K562 (cell line): ENCODE data around the gene ACOT13. TPM values are rescaled to one million over a fixed set of nuclear protein-coding genes. Genes with fewer than 3 reads are reported as not detected.

Experiments
- CEBPB ChIP-seq: fragments of 450-650 bp; IDR thresholded peaks from 2 replicates; pipeline ENCODE4 v1.6.1; 2016; ENCODE audit warnings: missing genetic modification characterization, missing compliant biosample characterization
- ELF1 ChIP-seq: fragments of 200-800 bp; sonication (Bioruptor generic); IDR thresholded peaks from 2 replicates; pipeline ENCODE4 v1.6.1; 2016; ENCODE audit warnings: missing genetic modification characterization, missing compliant biosample characterization
- KHSRP ChIP-seq: fragments of 450-650 bp; IDR thresholded peaks from 2 replicates; pipeline ENCODE4 v1.6.1; 2017
- KLF6 ChIP-seq: fragments of 250-450 bp; sonication (Bioruptor Pico); IDR thresholded peaks from 2 replicates; pipeline ENCODE4 v1.4.0; 2020; ENCODE audit warnings: mild to moderate bottlenecking, moderate library complexity, borderline replicate concordance
- NCOA2 ChIP-seq, 2 experiments: fragments of 450-650 bp; IDR thresholded peaks; 2 replicates each; pipeline ENCODE4 v1.6.1; 2018; ENCODE audit warnings: mild to moderate bottlenecking in 2 of 2, moderate library complexity in 1 of 2; ENCODE audit not compliant: partially characterized antibody in 2 of 2
- NCOR1 ChIP-seq: fragments of 450-650 bp; IDR thresholded peaks from 2 replicates; pipeline ENCODE4 v1.6.1; 2016; ENCODE audit warnings: mild to moderate bottlenecking, moderate library complexity
- SMAD1 ChIP-seq: fragments of 150-350 bp; IDR thresholded peaks from 2 replicates; pipeline ENCODE4 v1.6.1; 2014; ENCODE audit warnings: low read length, low read depth; ENCODE audit not compliant: partially characterized antibody
- ZBTB8A ChIP-seq: fragments of 450-650 bp; IDR thresholded peaks from 2 replicates; pipeline ENCODE4 v1.6.1; 2018; ENCODE audit warnings: mild to moderate bottlenecking, moderate library complexity; ENCODE audit not compliant: partially characterized antibody
- ZNF445 ChIP-seq: fragments of 250-450 bp; sonication (Bioruptor Pico); IDR thresholded peaks from 2 replicates; pipeline ENCODE4 v1.4.0; 2020; ENCODE audit warnings: low read depth, mild to moderate bottlenecking, moderate library complexity
- polyA plus RNA-seq, 8 experiments: library from polyadenylated mRNA; depleted of rRNA in 4 of 8; stranded (reverse) in 5 of 8; unstranded in 3 of 8; fragments of >200 nt; fragmentation: Nextera tagmentation in 2 of 8; fragmentation: Illumina TruSeq in 1 of 8; extraction: Ambion mirVana in 2 of 8; extraction: Trizol in 1 of 8; gene quantifications; 2 replicates each; pipeline versions ENCODE4 v1.2.1 to v1.2.3, GENCODE V29; 2011 to 2014; ENCODE audit warnings: inconsistent platforms in 1 of 8, missing spikeins in 1 of 8
- total RNA-seq, 7 experiments: library from RNA; depleted of rRNA in 6 of 7; stranded (reverse); fragments of >200 nt in 6 of 7; fragmentation: Illumina TruSeq in 2 of 7; extraction: Trizol in 2 of 7; gene quantifications; 2 replicates each; pipeline versions ENCODE4 v1.2.1 to v1.2.3, GENCODE V29; 2011 to 2021; ENCODE audit warnings: low replicate concordance in 1 of 7
- TF ChIP-seq, protein P1 (sequence below): fragments of 450-650 bp; IDR thresholded peaks from 2 replicates; pipeline ENCODE4 v1.6.1; 2016; ENCODE audit warnings: mild to moderate bottlenecking, moderate library complexity
- TF ChIP-seq, protein P2 (sequence below): fragments of 250-450 bp; sonication (Bioruptor Pico); IDR thresholded peaks from 2 replicates; pipeline ENCODE4 v1.8.0; 2022; ENCODE audit warnings: moderate library complexity, mild to moderate bottlenecking, inconsistent platforms
- TF ChIP-seq, protein P3 (sequence below): fragments of 450-650 bp; formaldehyde crosslinking; IDR thresholded peaks from 2 replicates; pipeline ENCODE4 v1.4.0; 2022; ENCODE audit warnings: missing genetic modification characterization

Gene ACOT13
- total and polyA plus RNA-seq, 9 of the 15 experiments (the other 6 are each of a cell fraction or from before 2014, with no cell fraction given): 14.1 to 129 (median 65.7) TPM

DNA sequence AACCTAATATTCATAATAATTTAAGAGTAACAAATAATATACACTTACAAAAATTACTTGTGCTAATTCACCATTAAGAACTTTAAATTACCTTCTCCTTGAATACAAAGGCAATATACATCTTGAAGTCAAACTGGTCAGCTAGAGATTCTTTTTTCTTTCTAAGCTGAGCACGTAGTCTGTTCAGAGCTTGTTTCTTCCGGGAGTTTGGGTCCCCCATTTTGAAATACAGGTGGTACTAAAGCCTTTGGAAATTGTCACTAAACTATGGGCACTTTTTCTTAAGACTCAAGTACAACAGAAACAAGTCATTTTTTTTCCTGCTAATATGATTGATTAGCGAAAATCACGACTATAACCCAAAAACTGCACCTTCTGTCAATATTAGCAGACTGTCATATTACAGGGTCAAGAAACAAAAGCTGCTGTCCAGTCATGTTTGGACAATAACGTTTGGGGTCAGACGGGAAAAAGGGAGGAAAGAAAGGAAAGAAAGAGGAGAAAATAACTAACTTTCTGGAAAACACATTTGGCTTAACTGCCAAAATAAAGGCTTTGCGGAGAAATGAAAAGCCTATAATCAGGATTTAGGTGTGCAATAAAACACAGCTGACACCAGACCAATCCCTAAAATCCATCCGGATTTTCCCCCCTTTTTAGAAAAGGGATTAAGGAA lies 51.7 kb downstream of the ACOT13 start (continued):
- TF ChIP-seq, protein P1, sequence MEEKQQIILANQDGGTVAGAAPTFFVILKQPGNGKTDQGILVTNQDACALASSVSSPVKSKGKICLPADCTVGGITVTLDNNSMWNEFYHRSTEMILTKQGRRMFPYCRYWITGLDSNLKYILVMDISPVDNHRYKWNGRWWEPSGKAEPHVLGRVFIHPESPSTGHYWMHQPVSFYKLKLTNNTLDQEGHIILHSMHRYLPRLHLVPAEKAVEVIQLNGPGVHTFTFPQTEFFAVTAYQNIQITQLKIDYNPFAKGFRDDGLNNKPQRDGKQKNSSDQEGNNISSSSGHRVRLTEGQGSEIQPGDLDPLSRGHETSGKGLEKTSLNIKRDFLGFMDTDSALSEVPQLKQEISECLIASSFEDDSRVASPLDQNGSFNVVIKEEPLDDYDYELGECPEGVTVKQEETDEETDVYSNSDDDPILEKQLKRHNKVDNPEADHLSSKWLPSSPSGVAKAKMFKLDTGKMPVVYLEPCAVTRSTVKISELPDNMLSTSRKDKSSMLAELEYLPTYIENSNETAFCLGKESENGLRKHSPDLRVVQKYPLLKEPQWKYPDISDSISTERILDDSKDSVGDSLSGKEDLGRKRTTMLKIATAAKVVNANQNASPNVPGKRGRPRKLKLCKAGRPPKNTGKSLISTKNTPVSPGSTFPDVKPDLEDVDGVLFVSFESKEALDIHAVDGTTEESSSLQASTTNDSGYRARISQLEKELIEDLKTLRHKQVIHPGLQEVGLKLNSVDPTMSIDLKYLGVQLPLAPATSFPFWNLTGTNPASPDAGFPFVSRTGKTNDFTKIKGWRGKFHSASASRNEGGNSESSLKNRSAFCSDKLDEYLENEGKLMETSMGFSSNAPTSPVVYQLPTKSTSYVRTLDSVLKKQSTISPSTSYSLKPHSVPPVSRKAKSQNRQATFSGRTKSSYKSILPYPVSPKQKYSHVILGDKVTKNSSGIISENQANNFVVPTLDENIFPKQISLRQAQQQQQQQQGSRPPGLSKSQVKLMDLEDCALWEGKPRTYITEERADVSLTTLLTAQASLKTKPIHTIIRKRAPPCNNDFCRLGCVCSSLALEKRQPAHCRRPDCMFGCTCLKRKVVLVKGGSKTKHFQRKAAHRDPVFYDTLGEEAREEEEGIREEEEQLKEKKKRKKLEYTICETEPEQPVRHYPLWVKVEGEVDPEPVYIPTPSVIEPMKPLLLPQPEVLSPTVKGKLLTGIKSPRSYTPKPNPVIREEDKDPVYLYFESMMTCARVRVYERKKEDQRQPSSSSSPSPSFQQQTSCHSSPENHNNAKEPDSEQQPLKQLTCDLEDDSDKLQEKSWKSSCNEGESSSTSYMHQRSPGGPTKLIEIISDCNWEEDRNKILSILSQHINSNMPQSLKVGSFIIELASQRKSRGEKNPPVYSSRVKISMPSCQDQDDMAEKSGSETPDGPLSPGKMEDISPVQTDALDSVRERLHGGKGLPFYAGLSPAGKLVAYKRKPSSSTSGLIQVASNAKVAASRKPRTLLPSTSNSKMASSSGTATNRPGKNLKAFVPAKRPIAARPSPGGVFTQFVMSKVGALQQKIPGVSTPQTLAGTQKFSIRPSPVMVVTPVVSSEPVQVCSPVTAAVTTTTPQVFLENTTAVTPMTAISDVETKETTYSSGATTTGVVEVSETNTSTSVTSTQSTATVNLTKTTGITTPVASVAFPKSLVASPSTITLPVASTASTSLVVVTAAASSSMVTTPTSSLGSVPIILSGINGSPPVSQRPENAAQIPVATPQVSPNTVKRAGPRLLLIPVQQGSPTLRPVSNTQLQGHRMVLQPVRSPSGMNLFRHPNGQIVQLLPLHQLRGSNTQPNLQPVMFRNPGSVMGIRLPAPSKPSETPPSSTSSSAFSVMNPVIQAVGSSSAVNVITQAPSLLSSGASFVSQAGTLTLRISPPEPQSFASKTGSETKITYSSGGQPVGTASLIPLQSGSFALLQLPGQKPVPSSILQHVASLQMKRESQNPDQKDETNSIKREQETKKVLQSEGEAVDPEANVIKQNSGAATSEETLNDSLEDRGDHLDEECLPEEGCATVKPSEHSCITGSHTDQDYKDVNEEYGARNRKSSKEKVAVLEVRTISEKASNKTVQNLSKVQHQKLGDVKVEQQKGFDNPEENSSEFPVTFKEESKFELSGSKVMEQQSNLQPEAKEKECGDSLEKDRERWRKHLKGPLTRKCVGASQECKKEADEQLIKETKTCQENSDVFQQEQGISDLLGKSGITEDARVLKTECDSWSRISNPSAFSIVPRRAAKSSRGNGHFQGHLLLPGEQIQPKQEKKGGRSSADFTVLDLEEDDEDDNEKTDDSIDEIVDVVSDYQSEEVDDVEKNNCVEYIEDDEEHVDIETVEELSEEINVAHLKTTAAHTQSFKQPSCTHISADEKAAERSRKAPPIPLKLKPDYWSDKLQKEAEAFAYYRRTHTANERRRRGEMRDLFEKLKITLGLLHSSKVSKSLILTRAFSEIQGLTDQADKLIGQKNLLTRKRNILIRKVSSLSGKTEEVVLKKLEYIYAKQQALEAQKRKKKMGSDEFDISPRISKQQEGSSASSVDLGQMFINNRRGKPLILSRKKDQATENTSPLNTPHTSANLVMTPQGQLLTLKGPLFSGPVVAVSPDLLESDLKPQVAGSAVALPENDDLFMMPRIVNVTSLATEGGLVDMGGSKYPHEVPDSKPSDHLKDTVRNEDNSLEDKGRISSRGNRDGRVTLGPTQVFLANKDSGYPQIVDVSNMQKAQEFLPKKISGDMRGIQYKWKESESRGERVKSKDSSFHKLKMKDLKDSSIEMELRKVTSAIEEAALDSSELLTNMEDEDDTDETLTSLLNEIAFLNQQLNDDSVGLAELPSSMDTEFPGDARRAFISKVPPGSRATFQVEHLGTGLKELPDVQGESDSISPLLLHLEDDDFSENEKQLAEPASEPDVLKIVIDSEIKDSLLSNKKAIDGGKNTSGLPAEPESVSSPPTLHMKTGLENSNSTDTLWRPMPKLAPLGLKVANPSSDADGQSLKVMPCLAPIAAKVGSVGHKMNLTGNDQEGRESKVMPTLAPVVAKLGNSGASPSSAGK: no peak
- TF ChIP-seq CEBPB (tag): no peak
- no peak for TF ChIP-seq ZBTB8A
- 0 out of 2 replicates have a peak, but pooled peaks have one; percentile 5 for TF ChIP-seq NCOR1
- TF ChIP-seq, protein P2, sequence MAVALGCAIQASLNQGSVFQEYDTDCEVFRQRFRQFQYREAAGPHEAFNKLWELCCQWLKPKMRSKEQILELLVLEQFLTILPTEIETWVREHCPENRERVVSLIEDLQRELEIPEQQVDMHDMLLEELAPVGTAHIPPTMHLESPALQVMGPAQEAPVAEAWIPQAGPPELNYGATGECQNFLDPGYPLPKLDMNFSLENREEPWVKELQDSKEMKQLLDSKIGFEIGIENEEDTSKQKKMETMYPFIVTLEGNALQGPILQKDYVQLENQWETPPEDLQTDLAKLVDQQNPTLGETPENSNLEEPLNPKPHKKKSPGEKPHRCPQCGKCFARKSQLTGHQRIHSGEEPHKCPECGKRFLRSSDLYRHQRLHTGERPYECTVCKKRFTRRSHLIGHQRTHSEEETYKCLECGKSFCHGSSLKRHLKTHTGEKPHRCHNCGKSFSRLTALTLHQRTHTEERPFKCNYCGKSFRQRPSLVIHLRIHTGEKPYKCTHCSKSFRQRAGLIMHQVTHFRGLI (CRISPR knock-in tag): no peak
- TF ChIP-seq ELF1 (tag): peak; percentile 40; the same call in 1 of the 2 replicates
- TF ChIP-seq KHSRP: no peak
- no peak for TF ChIP-seq SMAD1
- TF ChIP-seq, protein P3, sequence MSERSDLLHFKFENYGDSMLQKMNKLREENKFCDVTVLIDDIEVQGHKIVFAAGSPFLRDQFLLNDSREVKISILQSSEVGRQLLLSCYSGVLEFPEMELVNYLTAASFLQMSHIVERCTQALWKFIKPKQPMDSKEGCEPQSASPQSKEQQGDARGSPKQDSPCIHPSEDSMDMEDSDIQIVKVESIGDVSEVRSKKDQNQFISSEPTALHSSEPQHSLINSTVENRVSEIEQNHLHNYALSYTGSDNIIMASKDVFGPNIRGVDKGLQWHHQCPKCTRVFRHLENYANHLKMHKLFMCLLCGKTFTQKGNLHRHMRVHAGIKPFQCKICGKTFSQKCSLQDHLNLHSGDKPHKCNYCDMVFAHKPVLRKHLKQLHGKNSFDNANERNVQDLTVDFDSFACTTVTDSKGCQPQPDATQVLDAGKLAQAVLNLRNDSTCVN (CRISPR knock-in tag): no peak
- TF ChIP-seq KLF6 (CRISPR knock-in tag): no peak
- TF ChIP-seq NCOA2 (IDR thresholded peaks at IDR 0.05; ENCODE audit: partially characterized antibody in 2 of 2): no peak
- no peak for TF ChIP-seq ZNF445
